ENCODE measurements around the gene DYNLT3. TPM values are rescaled to one million over a fixed set of nuclear protein-coding genes. Genes with fewer than 3 reads are reported as not detected.

The DYNLT3 gene
- total and polyA plus RNA-seq, 4 experiments from 2014 or later = 38.5 to 71.8 (median 47.4) TPM

DNA sequence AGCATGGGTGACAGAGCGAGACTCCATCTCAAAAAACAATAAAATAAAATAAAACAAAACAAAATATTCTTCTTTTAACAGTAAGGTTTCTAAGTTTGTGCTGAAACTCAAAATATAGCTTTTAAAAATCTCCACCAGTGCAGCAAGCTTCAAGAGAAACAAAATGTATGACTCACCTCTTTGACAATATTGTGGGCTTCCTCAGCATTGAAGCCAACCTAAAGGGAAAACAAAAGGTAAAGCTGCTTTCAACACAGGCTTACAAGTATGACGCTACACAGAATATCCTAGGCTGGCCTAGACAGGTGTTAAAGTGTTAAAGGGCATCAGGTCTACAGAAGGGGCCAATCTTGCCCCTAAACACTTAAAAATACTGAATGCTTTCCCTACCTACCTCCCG is 1.2 kb downstream of the DYNLT3 start:
- Mint-ChIP-seq H3K4me1 (peaks cover 16 to 38% (median 25%) of the 10 kb centered on the region in 4 donors), H3K36me3 (peaks cover 3 to 10% of the 10 kb centered on the region in 2 donors), H3K9me3 (peaks cover 0 to under 1% (median 0%) of the 10 kb centered on the region in 8 donors), H3K27me3 (no peaks in the 10 kb centered on the region), H3K4me3 (peak overlapping the region; percentile 83 to 91 (median 88)), H3K27ac (peak overlapping the region; percentile 89 to 97 (median 94))
- H3K4me1 ChIP-seq (ENCODE audit: insufficient read depth, low read length) = peaks cover 8% of the 10 kb centered on the region
- ChIA-PET POLR2A (ENCODE audit: partially characterized antibody) (interaction anchor here (1.0 to 1.3 kb wide), 2 partner anchors 11 to 482 kb away, joined by 3 to 4 read pairs; partner anchors contain the start of gene RPGR), CTCF (ENCODE audit: partially characterized antibody) (no interaction called here)
- H3K36me3 ChIP-seq (ENCODE audit: insufficient read depth, low read length) = no peaks in the 10 kb centered on the region
- H3K4me3 ChIP-seq (ENCODE audit: low read length in 2 of 2) = no peak overlapping the region
- H3K27me3 ChIP-seq (ENCODE audit: insufficient read depth, low read length) = no peaks in the 10 kb centered on the region
- DNase-seq = peak in 4 of 5 donors; percentile 19 to 48 (median 24)
- no peaks in the 10 kb centered on the region for H3K9me3 ChIP-seq (ENCODE audit: control insufficient read depth in 1 of 2, low read length in 2 of 2)
- H3K27ac ChIP-seq (ENCODE audit: low read depth, low read length) = peak overlapping the region; percentile 93
- intact Hi-C loops (cut with micrococcal nuclease) = no loop called here

DNA sequence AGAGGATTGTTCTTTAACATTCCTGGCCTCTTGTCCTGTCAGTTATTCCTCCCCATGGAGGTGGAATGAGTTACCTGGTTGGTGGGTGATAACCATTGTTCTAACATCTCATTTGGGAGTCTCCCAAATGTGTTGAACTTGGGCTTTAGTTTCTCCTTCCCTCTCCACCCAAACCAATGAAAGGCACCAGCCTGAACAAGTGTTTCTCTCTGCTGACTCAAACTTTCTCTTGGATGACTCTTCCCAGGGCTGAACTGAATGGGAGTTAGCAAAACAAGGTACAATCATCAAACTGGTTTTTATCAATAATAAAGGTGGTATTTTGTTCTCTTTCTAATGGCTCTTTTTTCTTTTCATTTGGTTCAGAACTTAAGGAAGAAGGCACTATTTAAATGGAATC is 2.7 kb downstream of the DYNLT3 start:
- Histone ChIP-seq H3K4me1 (ENCODE audit: insufficient read depth, low read length) (peaks cover 8% of the 10 kb centered on the region), H3K9me3 (ENCODE audit: control insufficient read depth in 1 of 2, low read length in 2 of 2) (no peaks in the 10 kb centered on the region), H3K4me3 (ENCODE audit: low read length in 2 of 2) (no peak overlapping the region), H3K36me3 (ENCODE audit: insufficient read depth, low read length) (no peaks in the 10 kb centered on the region), H3K27me3 (ENCODE audit: insufficient read depth, low read length) (no peaks in the 10 kb centered on the region), H3K27ac (ENCODE audit: low read depth, low read length) (no peak overlapping the region)
- intact Hi-C loops (cut with micrococcal nuclease) = no loop called here
- ChIA-PET CTCF (ENCODE audit: partially characterized antibody) (no interaction called here), POLR2A (ENCODE audit: partially characterized antibody) (no interaction called here)
- Mint-ChIP-seq H3K27ac (peak overlapping the region in 3 of 7 donors; percentile 53 to 62 (median 62)), H3K9me3 (no peaks in the 10 kb centered on the region), H3K36me3 (peaks cover 5 to 14% of the 10 kb centered on the region in 2 donors), H3K4me1 (peaks cover 16 to 38% (median 25%) of the 10 kb centered on the region in 4 donors), H3K4me3 (peak overlapping the region in 1 of 8 donors; percentile 8), H3K27me3 (no peaks in the 10 kb centered on the region)
- no peak for DNase-seq

GRCh38 chrX:37840931-37841330 is 6.4 kb downstream of the DYNLT3 start:
- ChIA-PET POLR2A (ENCODE audit: partially characterized antibody) (no interaction called here), CTCF (ENCODE audit: partially characterized antibody) (interaction anchor here (1.9 to 3.0 kb wide), 2 partner anchors 16 to 95 kb away, joined by 6 to 12 read pairs; no protein-coding TSS in a partner anchor)
- Histone ChIP-seq H3K27me3 (ENCODE audit: insufficient read depth, low read length) (no peaks in the 10 kb centered on the region), H3K4me1 (ENCODE audit: insufficient read depth, low read length) (peaks cover 8% of the 10 kb centered on the region), H3K4me3 (ENCODE audit: low read length in 2 of 2) (no peak overlapping the region), H3K36me3 (ENCODE audit: insufficient read depth, low read length) (no peaks in the 10 kb centered on the region), H3K27ac (ENCODE audit: low read depth, low read length) (no peak overlapping the region), H3K9me3 (ENCODE audit: control insufficient read depth in 1 of 2, low read length in 2 of 2) (no peaks in the 10 kb centered on the region)
- Mint-ChIP-seq H3K27ac (peak overlapping the region in 1 of 7 donors; percentile 18), H3K4me1 (peaks cover 11 to 20% (median 16%) of the 10 kb centered on the region in 4 donors), H3K36me3 (peaks cover 15 to 26% of the 10 kb centered on the region in 2 donors), H3K9me3 (no peaks in the 10 kb centered on the region), H3K27me3 (no peaks in the 10 kb centered on the region), H3K4me3 (no peak overlapping the region)
- intact Hi-C loops (cut with micrococcal nuclease) = no loop called here
- DNase-seq = no peak

DNA sequence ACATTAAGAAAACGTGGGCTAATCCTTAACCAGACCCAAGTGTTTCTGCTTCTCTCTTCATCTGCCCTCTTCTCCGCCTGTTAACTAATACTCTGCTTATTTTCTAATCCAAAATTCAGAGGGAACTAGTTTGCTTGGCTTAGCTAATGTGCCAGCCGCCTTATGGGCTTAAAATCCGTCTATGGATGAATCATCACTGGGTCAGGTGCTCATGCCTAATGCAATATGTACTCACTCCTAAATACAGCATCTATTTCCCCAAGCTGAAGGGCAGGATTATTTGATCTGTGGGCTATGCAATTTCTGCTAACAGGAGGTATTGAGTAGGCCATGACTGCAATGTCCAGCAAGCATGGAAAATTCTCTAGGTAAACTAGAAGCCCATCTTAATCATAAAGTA is 12.4 kb downstream of the DYNLT3 start:
- no peaks in the 10 kb centered on the region for H3K27me3 Mint-ChIP-seq
- no peak for DNase-seq
- H3K27ac ChIP-seq (ENCODE audit: low read depth, low read length) = no peak overlapping the region
- ChIA-PET CTCF (ENCODE audit: partially characterized antibody) (interaction anchor here (1.0 kb wide), 1 partner anchor 10 kb away, joined by 8 read pairs; no protein-coding TSS in a partner anchor), POLR2A (ENCODE audit: partially characterized antibody) (interaction anchor here (0.9 kb wide), 1 partner anchor 11 kb away, joined by 4 read pairs; no protein-coding TSS in a partner anchor)
- intact Hi-C loops (cut with micrococcal nuclease) = no loop called here
- no peaks in the 10 kb centered on the region for H3K36me3 ChIP-seq (ENCODE audit: insufficient read depth, low read length)
- peaks cover 3 to 4% (median 4%) of the 10 kb centered on the region in 4 donors for H3K4me1 Mint-ChIP-seq
- H3K36me3 Mint-ChIP-seq = peaks cover 12 to 13% of the 10 kb centered on the region in 2 donors
- no peaks in the 10 kb centered on the region for H3K27me3 ChIP-seq (ENCODE audit: insufficient read depth, low read length)
- H3K9me3 Mint-ChIP-seq = no peaks in the 10 kb centered on the region
- no peak overlapping the region for H3K4me3 Mint-ChIP-seq
- no peaks in the 10 kb centered on the region for H3K9me3 ChIP-seq (ENCODE audit: control insufficient read depth in 1 of 2, low read length in 2 of 2)
- H3K4me3 ChIP-seq (ENCODE audit: low read length in 2 of 2) = no peak overlapping the region
- no peak overlapping the region for H3K27ac Mint-ChIP-seq
- H3K4me1 ChIP-seq (ENCODE audit: insufficient read depth, low read length) = peaks cover 3% of the 10 kb centered on the region

DNA sequence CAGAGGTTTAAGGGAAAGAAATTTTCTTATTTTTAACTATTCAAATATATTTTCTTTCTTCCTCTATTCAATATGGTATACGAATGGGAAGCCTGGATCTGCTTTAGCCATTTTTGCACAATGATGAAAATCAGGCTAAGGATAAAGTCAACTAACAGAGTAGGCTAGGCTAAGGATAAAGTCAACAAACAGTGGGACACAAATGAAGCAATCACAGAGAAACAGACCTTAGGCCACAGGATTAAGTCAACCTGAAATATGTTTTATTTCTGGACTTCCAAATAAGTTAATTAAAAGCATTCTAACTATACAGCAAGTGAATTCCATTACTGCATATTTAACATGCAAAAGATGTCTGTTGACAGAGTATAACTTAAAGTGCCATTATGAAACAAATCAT is 17.0 kb downstream of the DYNLT3 start:
- intact Hi-C loops (cut with micrococcal nuclease) = no loop called here

GRCh38 chrX:37829721-37830120 is 17.6 kb downstream of the DYNLT3 start:
- Histone ChIP-seq H3K4me3 (ENCODE audit: low read length in 2 of 2) (no peak overlapping the region), H3K36me3 (ENCODE audit: insufficient read depth, low read length) (no peaks in the 10 kb centered on the region), H3K4me1 (ENCODE audit: insufficient read depth, low read length) (peaks cover 17% of the 10 kb centered on the region), H3K27ac (ENCODE audit: low read depth, low read length) (no peak overlapping the region), H3K9me3 (ENCODE audit: control insufficient read depth in 1 of 2, low read length in 2 of 2) (no peaks in the 10 kb centered on the region), H3K27me3 (ENCODE audit: insufficient read depth, low read length) (no peaks in the 10 kb centered on the region)
- ChIA-PET CTCF (ENCODE audit: partially characterized antibody) (interaction anchor here (8.1 kb wide), 1 partner anchor 81 kb away, joined by 296 read pairs; no protein-coding TSS in a partner anchor), POLR2A (ENCODE audit: partially characterized antibody) (no interaction called here)
- intact Hi-C loops (cut with micrococcal nuclease) = loop anchor here (5.0 kb wide), 1 partner anchor 338 kb away; no protein-coding TSS in a partner anchor
- Mint-ChIP-seq H3K36me3 (no peaks in the 10 kb centered on the region), H3K4me1 (peaks cover 19 to 26% (median 21%) of the 10 kb centered on the region in 4 donors), H3K4me3 (peak overlapping the region in 6 of 8 donors; percentile 2 to 37 (median 24)), H3K27ac (peak overlapping the region in 6 of 7 donors; percentile 12 to 77 (median 33)), H3K27me3 (no peaks in the 10 kb centered on the region), H3K9me3 (no peaks in the 10 kb centered on the region)
- peak in 1 of 5 donors; percentile 13 for DNase-seq

More for the DNA sequence above, 17.0 kb downstream of the DYNLT3 start:
- Histone ChIP-seq H3K27me3 (ENCODE audit: insufficient read depth, low read length) (no peaks in the 10 kb centered on the region), H3K36me3 (ENCODE audit: insufficient read depth, low read length) (no peaks in the 10 kb centered on the region), H3K4me1 (ENCODE audit: insufficient read depth, low read length) (peaks cover 12% of the 10 kb centered on the region), H3K9me3 (ENCODE audit: control insufficient read depth in 1 of 2, low read length in 2 of 2) (no peaks in the 10 kb centered on the region), H3K27ac (ENCODE audit: low read depth, low read length) (no peak overlapping the region), H3K4me3 (ENCODE audit: low read length in 2 of 2) (no peak overlapping the region)
- H3K36me3 Mint-ChIP-seq = no peaks in the 10 kb centered on the region
- H3K27ac Mint-ChIP-seq = no peak overlapping the region
- CTCF ChIA-PET (ENCODE audit: partially characterized antibody) = interaction anchor here (8.1 kb wide), 1 partner anchor 82 kb away, joined by 296 read pairs; no protein-coding TSS in a partner anchor
- no peak for DNase-seq
- no peak overlapping the region for H3K4me3 Mint-ChIP-seq
- peaks cover 13 to 19% (median 15%) of the 10 kb centered on the region in 4 donors for H3K4me1 Mint-ChIP-seq
- POLR2A ChIA-PET (ENCODE audit: partially characterized antibody) = no interaction called here
- H3K27me3 Mint-ChIP-seq = no peaks in the 10 kb centered on the region
- H3K9me3 Mint-ChIP-seq = no peaks in the 10 kb centered on the region

GRCh38 chrX:37825215-37825842 is 22.0 kb downstream of the DYNLT3 start:
- Histone ChIP-seq H3K27ac (ENCODE audit: low read depth, low read length) (no peak overlapping the region), H3K9me3 (ENCODE audit: control insufficient read depth in 1 of 2, low read length in 2 of 2) (no peaks in the 10 kb centered on the region), H3K4me3 (ENCODE audit: low read length in 2 of 2) (no peak overlapping the region), H3K27me3 (ENCODE audit: insufficient read depth, low read length) (no peaks in the 10 kb centered on the region), H3K36me3 (ENCODE audit: insufficient read depth, low read length) (no peaks in the 10 kb centered on the region), H3K4me1 (ENCODE audit: insufficient read depth, low read length) (peaks cover 23% of the 10 kb centered on the region)
- POLR2A ChIA-PET (ENCODE audit: partially characterized antibody) = interaction anchor here (2.2 kb wide), 1 partner anchor 80 kb away, joined by 27 read pairs; no protein-coding TSS in a partner anchor
- CTCF ChIA-PET (ENCODE audit: partially characterized antibody) = interaction anchor here (0.9 to 8.1 kb wide), 14 partner anchors 9 to 89 kb away, joined by 3 to 296 read pairs (median 4); partner anchors contain the start of genes CYBB and DYNLT3
- no peaks in the 10 kb centered on the region for H3K36me3 Mint-ChIP-seq
- DNase-seq = peak; percentile 49 to 60 (median 58)
- H3K9me3 Mint-ChIP-seq = no peaks in the 10 kb centered on the region
- H3K4me3 Mint-ChIP-seq = peak overlapping the region in 2 of 8 donors; percentile 9 to 17
- peak overlapping the region in 1 of 7 donors; percentile 28 for H3K27ac Mint-ChIP-seq
- no peaks in the 10 kb centered on the region for H3K27me3 Mint-ChIP-seq
- intact Hi-C loops (cut with micrococcal nuclease) = loop anchor here (1.0 to 5.0 kb wide), 2 partner anchors 80 to 342 kb away; no protein-coding TSS in a partner anchor
- H3K4me1 Mint-ChIP-seq = peaks cover 23 to 39% (median 28%) of the 10 kb centered on the region in 4 donors
